SK-N-SH (cell line): ENCODE results near the gene PARP1. TPM values are rescaled to one million over a fixed set of nuclear protein-coding genes. Genes with fewer than 3 reads are reported as not detected.
A peak's percentile ranks its signal among the peaks of the same experiment; 100 is the strongest.

Experiments used
- CTCF ChIA-PET: fragments of 300-600, 350-600 bp; formaldehyde crosslinking; extraction: SDS; loops from one replicate; lab custom pipeline; 2021; lab: Yijun Ruan, JAX
- POLR2A ChIA-PET: fragments of 350-600 bp; sonication (Branson Sonifier 250); formaldehyde crosslinking; extraction: SDS; loops from one replicate; lab custom pipeline; 2020; ENCODE audit warnings: antibody characterized with exemption, inconsistent platforms; lab: Yijun Ruan, JAX
- DNase-seq: peaks from one replicate; pipeline ENCODE4 v3.0.0; 2012
- H2AFZ ChIP-seq: fragments of 200-600 bp; sonication (generic); 2 replicates; pipeline ENCODE4 v1.8.1; 2016; ENCODE audit warnings: antibody characterized with exemption, mild to moderate bottlenecking, low read depth
- H3F3A ChIP-seq: fragments of 200-600 bp; sonication (generic); replicated peaks from 2 replicates; pipeline ENCODE3; 2016; ENCODE audit warnings: antibody characterized with exemption, mild to moderate bottlenecking; ENCODE audit not compliant: insufficient read depth
- H3K27ac ChIP-seq, 2 experiments: fragments of 200-500 bp in 1 of 2; fragments of 200-600 bp in 1 of 2; sonication (Bioruptor generic) in 1 of 2; sonication (generic), shearing (Covaris generic) in 1 of 2; 2 replicates each; pipeline versions ENCODE4 v1.5.1 to v1.6.1; 2014 to 2016; ENCODE audit warnings: low read depth in 2 of 2, inconsistent platforms in 1 of 2, low read length in 1 of 2, mild to moderate bottlenecking in 1 of 2, mixed read lengths in 1 of 2
- H3K27me3 ChIP-seq: fragments of 200-600 bp; sonication (generic), shearing (Covaris generic); 2 replicates; pipeline ENCODE4 v1.6.1; 2016; ENCODE audit warnings: mixed run types; ENCODE audit not compliant: insufficient read depth
- H3K36me3 ChIP-seq, 2 experiments: fragments of 200-500 bp in 1 of 2; fragments of 200-600 bp in 1 of 2; sonication (Bioruptor generic) in 1 of 2; sonication (generic) in 1 of 2; replicated peaks in 1 of 2; 2 replicates each; pipeline versions ENCODE3 to v1.5.1; 2014 to 2016; ENCODE audit warnings: low read length in 1 of 2, mild to moderate bottlenecking in 1 of 2; ENCODE audit not compliant: insufficient read depth in 2 of 2, control insufficient read depth in 1 of 2
- H3K4me1 ChIP-seq, 2 experiments: fragments of 200-500 bp in 1 of 2; fragments of 200-600 bp in 1 of 2; sonication (Bioruptor generic) in 1 of 2; sonication (generic), shearing (Covaris generic) in 1 of 2; 2 replicates each; pipeline versions ENCODE4 v1.5.1 to v1.6.1; 2014 to 2016; ENCODE audit warnings: low read depth in 1 of 2, low read length in 1 of 2, mixed run types in 1 of 2; ENCODE audit not compliant: insufficient read depth in 2 of 2, control insufficient read depth in 1 of 2
- H3K4me2 ChIP-seq: fragments of 200-600 bp; sonication (generic), shearing (Covaris generic); 2 replicates; pipeline ENCODE4 v1.6.1; 2017; ENCODE audit warnings: mixed run types
- H3K4me3 ChIP-seq, 2 experiments: fragments of 200-500 bp in 1 of 2; fragments of 200-600 bp in 1 of 2; sonication (Bioruptor generic) in 1 of 2; sonication (generic), shearing (Covaris generic) in 1 of 2; 2 replicates each; pipeline versions ENCODE4 v1.5.1 to v1.8.1; 2014 to 2016; ENCODE audit warnings: low read depth in 2 of 2, inconsistent platforms in 1 of 2, low read length in 1 of 2, mild to moderate bottlenecking in 1 of 2, mixed read lengths in 1 of 2, moderate library complexity in 1 of 2
- H3K79me2 ChIP-seq: fragments of 200-600 bp; sonication (generic); 2 replicates; pipeline ENCODE4 v1.8.1; 2017; ENCODE audit warnings: mild to moderate bottlenecking; ENCODE audit not compliant: insufficient read depth
- H3K9ac ChIP-seq: fragments of 200-600 bp; sonication (generic); 2 replicates; pipeline ENCODE4 v1.6.1; 2017; ENCODE audit warnings: mixed run types
- H3K9me2 ChIP-seq: fragments of 200-600 bp; sonication (generic); 2 replicates; pipeline ENCODE4 v1.6.1; 2017; ENCODE audit warnings: mixed run types
- H3K9me3 ChIP-seq: fragments of 200-600 bp; sonication (generic); 2 replicates; pipeline ENCODE4 v1.6.1; 2017; ENCODE audit warnings: mixed run types, mild to moderate bottlenecking, moderate library complexity
- H4K20me1 ChIP-seq: fragments of 200-600 bp; sonication (generic); 2 replicates; pipeline ENCODE4 v1.6.1; 2017; ENCODE audit warnings: mild to moderate bottlenecking, mixed run types; ENCODE audit not compliant: insufficient read depth
- FOXM1 ChIP-seq: IDR thresholded peaks from 2 replicates; pipeline ENCODE4 v1.4.0; 2012; ENCODE audit warnings: low read depth, mild to moderate bottlenecking
- GABPA ChIP-seq: IDR thresholded peaks from 2 replicates; pipeline ENCODE4 v1.4.0; 2012; ENCODE audit warnings: low read depth, mild to moderate bottlenecking
- GATA2 ChIP-seq: sonication (generic); formaldehyde crosslinking; IDR thresholded peaks from 2 replicates; pipeline ENCODE4 v1.5.0; 2020; ENCODE audit warnings: mild to moderate bottlenecking, missing genetic modification reagents
- IRF3 ChIP-seq: fragments of 150-350 bp; IDR thresholded peaks from 2 replicates; pipeline ENCODE4 v1.6.1; 2016; ENCODE audit warnings: mild to moderate bottlenecking, low read depth, low read length
- JUND ChIP-seq: IDR thresholded peaks from 2 replicates; pipeline ENCODE4 v1.4.0; 2012
- MAX ChIP-seq: IDR thresholded peaks from 2 replicates; pipeline ENCODE4 v1.4.0; 2012; ENCODE audit warnings: low read depth
- MEF2A ChIP-seq: IDR thresholded peaks from 2 replicates; pipeline ENCODE4 v1.4.0; 2012; ENCODE audit warnings: low read depth, borderline replicate concordance
- NRF1 ChIP-seq: IDR thresholded peaks from 2 replicates; pipeline ENCODE4 v1.6.1; 2012; ENCODE audit warnings: low read depth, mild to moderate bottlenecking, low read length
- POLR2AphosphoS5 ChIP-seq: IDR thresholded peaks from 2 replicates; pipeline ENCODE4 v1.6.1; 2012; ENCODE audit warnings: low read depth, low read length
- RAD21 ChIP-seq: IDR thresholded peaks from 2 replicates; pipeline ENCODE4 v1.6.1; 2012; ENCODE audit warnings: mild to moderate bottlenecking, low read length
- RXRA ChIP-seq: IDR thresholded peaks from 2 replicates; pipeline ENCODE4 v1.4.0; 2012; ENCODE audit warnings: low read depth, mild to moderate bottlenecking, borderline replicate concordance
- TCF12 ChIP-seq: IDR thresholded peaks from 2 replicates; pipeline ENCODE4 v1.4.0; 2012
- USF2 ChIP-seq: fragments of 150-350 bp; IDR thresholded peaks from 2 replicates; pipeline ENCODE4 v1.6.1; 2017; ENCODE audit warnings: antibody characterized with exemption, low read length, low read depth, borderline replicate concordance
- YY1 ChIP-seq: IDR thresholded peaks from 2 replicates; pipeline ENCODE4 v1.4.0; 2012; ENCODE audit warnings: low read depth, mild to moderate bottlenecking
- ZBTB33 ChIP-seq: IDR thresholded peaks from 2 replicates; pipeline ENCODE4 v1.4.0; 2012; ENCODE audit warnings: low read depth, borderline replicate concordance
- WGBS: methylation state at CpG from one replicate; pipeline ENCODE4 v1.1.6; 2017; ENCODE audit warnings: low lambda C conversion rate; 5-methylcytosine and 5-hydroxymethylcytosine counted together
- polyA plus RNA-seq, 3 experiments: library from polyadenylated mRNA; depleted of rRNA; stranded (reverse); fragments of >200 nt; gene quantifications; 2 replicates each; pipeline ENCODE4 v1.2.3, GENCODE V29; 2012
- TF ChIP-seq, protein P1 (sequence below): IDR thresholded peaks from 2 replicates; pipeline ENCODE4; 2012

Gene PARP1
- polyA plus RNA-seq, 1 of the 3 experiments (the other 2 are of a cell fraction), result 239 TPM

DNA sequence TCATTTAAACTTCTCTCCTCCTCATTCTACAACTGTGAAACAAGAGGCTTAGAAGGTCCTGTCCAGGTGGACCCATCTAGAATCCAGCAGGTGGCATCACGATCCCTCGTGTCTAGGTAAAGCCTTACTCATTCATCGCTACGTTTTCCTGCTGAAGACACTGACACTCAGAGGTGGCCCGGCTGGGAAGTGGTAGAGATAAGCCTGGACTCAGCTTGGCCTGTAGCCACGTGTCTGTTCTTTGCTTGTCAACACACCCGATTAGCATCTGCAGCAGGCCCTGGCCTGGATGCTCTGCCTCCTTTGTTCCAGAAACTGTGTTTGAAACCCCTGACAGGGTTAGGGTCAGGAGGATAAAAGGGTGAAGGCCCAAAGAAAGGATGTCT, 43.4 kb downstream of the PARP1 start (continued):
- no peak for TF ChIP-seq USF2
- TF ChIP-seq TCF12, result peak; percentile 32; the same call in 1 of the 2 replicates
- no peak for TF ChIP-seq JUND
- no peak; the same call in 1 of the 2 replicates for TF ChIP-seq MAX
- TF ChIP-seq IRF3, result no peak
- TF ChIP-seq GABPA, result no peak
- no peak for TF ChIP-seq MEF2A
- no peak for TF ChIP-seq POLR2AphosphoS5
- TF ChIP-seq FOXM1, result no peak
- peak; percentile 98 for TF ChIP-seq GATA2 (CRISPR knock-in tag)
- TF ChIP-seq, all 33 proteins: peak for 8

DNA sequence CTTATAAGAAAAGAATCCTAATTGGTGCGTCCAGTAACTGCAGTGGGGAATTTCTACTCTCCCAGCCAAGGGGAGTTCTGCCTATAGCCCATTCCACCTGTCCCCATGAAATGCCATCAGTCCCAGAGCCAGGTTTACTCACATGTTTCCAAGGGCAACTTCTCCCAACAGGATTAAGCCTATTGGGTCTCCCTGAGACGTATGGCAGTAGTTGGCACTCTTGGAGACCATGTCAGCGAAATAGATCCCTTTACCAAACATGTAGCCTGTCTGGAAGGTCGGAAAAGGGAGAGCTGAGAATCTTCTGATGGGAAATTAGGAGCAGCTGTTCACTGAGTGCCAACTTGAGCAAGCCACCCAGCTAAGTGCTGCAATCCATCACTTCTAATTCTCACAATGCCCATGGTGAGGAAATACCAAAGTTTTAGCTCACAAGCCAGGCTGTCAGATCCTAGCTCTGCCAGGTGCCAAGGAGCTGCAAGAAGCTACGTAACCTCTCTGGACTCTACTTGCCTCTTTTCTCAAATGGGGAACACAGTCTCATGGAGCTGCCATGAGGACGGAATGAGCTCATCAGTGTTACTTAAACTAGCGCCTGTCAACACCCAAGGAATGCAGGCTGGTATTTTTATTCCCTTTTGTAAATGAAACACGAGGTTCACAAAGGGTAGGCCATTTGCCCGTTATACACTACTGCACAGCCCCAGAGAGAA, 43.9 kb downstream of the PARP1 start:
- Histone ChIP-seq H3K79me2 (no peaks in the 10 kb centered on the region), H4K20me1 (no peaks in the 10 kb centered on the region)
- CTCF ChIA-PET, result interaction anchor here (0.7 to 2.0 kb wide), 3 partner anchors 8 to 405 kb away, joined by 3 to 10 read pairs (median 5); no protein-coding TSS in a partner anchor
- TF ChIP-seq RXRA (no peak), RAD21 (no peak), YY1 (no peak), ZBTB33 (no peak), NRF1 (no peak)
- TF ChIP-seq, protein P1, sequence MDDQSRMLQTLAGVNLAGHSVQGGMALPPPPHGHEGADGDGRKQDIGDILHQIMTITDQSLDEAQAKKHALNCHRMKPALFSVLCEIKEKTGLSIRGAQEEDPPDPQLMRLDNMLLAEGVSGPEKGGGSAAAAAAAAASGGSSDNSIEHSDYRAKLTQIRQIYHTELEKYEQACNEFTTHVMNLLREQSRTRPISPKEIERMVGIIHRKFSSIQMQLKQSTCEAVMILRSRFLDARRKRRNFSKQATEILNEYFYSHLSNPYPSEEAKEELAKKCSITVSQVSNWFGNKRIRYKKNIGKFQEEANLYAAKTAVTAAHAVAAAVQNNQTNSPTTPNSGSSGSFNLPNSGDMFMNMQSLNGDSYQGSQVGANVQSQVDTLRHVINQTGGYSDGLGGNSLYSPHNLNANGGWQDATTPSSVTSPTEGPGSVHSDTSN, result 0 out of 2 replicates have a peak, but pooled peaks have one; percentile 10
- TF ChIP-seq, all 33 proteins: peak for 1
- H3K27ac ChIP-seq, result peak overlapping the region in 1 of 2 experiments; percentile 91; a peak in 2 of 4 replicates
- peaks cover 48 to 85% of the 10 kb centered on the region in 2 experiments for H3K36me3 ChIP-seq
- DNase-seq, result no peak
- no peak overlapping the region for H3K4me2 ChIP-seq
- H3K9me2 ChIP-seq, result no peaks in the 10 kb centered on the region
- POLR2A ChIA-PET, result interaction anchor here (1.0 kb wide), 1 partner anchor 55 kb away, joined by 5 read pairs; the partner anchor contains the start of gene LIN9
- H3K9me3 ChIP-seq, result no peaks in the 10 kb centered on the region
- no peaks in the 10 kb centered on the region for H3K27me3 ChIP-seq
- 75% methylated on average over 9 of the region's 9 CpGs for WGBS
- H3K9ac ChIP-seq, result no peak overlapping the region
- H3K4me3 ChIP-seq, result no peak overlapping the region
- H3K4me1 ChIP-seq, result peaks cover 0 to 40% of the 10 kb centered on the region in 2 experiments; a peak in 2 of 4 replicates
- H2AFZ ChIP-seq, result no peak overlapping the region
- no peaks in the 10 kb centered on the region for H3F3A ChIP-seq
